Dendritic cell treated with granulocyte-macrophage colony-stimulating factor and Interleukin-4, amounts not matched to agents 40 ng/mL and 50 ng/mL, for 4 days (primary cell): Measurements from ENCODE around the gene FFAR1.

Source experiments
- H3K27ac Mint-ChIP-seq: one replicate; pipeline ENCODE4 v1.8.0; 2022; ENCODE audit warnings: mild to moderate bottlenecking, mixed read lengths
- H3K27me3 Mint-ChIP-seq: one replicate; pipeline ENCODE4 v1.8.0; 2022; ENCODE audit warnings: mild to moderate bottlenecking, mixed read lengths
- H3K36me3 Mint-ChIP-seq: one replicate; pipeline ENCODE4 v1.8.0; 2022; ENCODE audit warnings: low read depth, mixed read lengths
- H3K4me1 Mint-ChIP-seq: one replicate; pipeline ENCODE4 v1.8.0; 2022; ENCODE audit warnings: low read depth, mixed read lengths
- H3K4me3 Mint-ChIP-seq: one replicate; pipeline ENCODE4 v1.8.0; 2022; ENCODE audit warnings: mild to moderate bottlenecking, moderate library complexity, mixed read lengths
- H3K9me3 Mint-ChIP-seq: one replicate; pipeline ENCODE4 v1.8.0; 2022; ENCODE audit warnings: mixed read lengths
- intact Hi-C: fragments of 100-400 bp; cut with micrococcal nuclease; formaldehyde crosslinking; loops from one replicate; pipeline ENCODE4 v1.15.0; 2022

The FFAR1 gene

DNA sequence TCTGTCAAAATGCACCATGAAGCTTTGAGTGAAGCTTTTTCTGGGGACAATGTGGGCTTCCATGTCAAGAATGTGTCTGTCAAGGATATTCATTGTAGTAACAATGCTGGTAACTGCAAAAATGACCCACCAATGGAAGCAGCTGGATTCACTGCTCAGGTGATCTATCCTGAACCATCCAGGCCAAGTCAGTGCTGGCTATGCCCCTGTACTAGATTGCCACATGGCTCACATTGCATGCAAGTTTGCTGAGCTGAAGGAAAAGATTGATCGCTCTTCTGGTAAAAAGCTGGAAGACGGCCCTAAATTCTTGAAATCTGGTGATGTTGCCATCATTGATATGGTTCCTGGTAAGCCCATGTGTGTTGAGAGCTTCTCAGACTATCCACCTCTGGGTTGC, 35.8 kb downstream of the FFAR1 start:
- Mint-ChIP-seq H3K36me3 (peaks cover 6% of the 10 kb centered on the region), H3K27me3 (peaks cover 38% of the 10 kb centered on the region), H3K4me3 (no peak overlapping the region), H3K9me3 (peaks cover 9% of the 10 kb centered on the region), H3K27ac (no peak overlapping the region), H3K4me1 (peaks cover 11% of the 10 kb centered on the region)
- intact Hi-C loops, result no loop called here

DNA sequence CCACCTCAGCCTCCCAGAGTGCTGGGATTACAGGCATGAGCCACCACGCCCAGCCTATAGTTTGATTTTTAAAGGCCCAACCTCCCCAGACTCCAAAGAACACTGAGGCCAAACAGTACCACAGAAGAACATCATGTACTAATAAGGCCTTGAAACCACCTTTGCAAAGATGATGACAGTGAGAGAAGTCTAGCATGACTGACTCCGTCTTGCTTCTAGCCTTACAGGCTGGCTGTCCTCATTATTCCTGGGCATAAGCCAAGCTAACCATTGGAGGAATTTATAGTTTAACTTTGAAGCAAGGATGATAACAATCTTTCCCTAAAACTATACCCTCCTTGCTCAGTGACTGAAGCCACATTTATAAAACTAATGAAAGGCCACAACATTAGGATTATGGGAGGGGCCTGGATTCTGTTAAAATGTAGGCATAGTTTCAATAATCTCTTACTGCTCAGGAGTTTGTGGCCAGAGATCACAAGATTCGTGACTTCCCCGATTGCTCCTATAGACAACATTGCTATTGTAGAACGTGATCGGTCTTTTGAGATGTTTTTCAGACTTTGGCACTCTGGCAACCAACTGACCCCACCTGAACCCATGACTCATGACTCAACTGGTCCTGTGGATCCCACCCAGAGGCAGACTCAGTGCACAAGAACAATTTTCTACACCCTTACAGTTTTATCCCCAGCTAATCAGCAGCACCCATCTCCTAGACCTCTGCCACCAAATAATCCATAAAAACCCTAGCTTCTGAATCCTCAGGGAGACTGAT, 40.8 kb downstream of the FFAR1 start:
- H3K4me1 Mint-ChIP-seq, result peaks cover 10% of the 10 kb centered on the region
- no peak overlapping the region for H3K27ac Mint-ChIP-seq
- peaks cover 13% of the 10 kb centered on the region for H3K27me3 Mint-ChIP-seq
- H3K4me3 Mint-ChIP-seq, result no peak overlapping the region
- peaks cover 6% of the 10 kb centered on the region for H3K36me3 Mint-ChIP-seq
- intact Hi-C loops, result no loop called here
- peaks cover 9% of the 10 kb centered on the region for H3K9me3 Mint-ChIP-seq

DNA sequence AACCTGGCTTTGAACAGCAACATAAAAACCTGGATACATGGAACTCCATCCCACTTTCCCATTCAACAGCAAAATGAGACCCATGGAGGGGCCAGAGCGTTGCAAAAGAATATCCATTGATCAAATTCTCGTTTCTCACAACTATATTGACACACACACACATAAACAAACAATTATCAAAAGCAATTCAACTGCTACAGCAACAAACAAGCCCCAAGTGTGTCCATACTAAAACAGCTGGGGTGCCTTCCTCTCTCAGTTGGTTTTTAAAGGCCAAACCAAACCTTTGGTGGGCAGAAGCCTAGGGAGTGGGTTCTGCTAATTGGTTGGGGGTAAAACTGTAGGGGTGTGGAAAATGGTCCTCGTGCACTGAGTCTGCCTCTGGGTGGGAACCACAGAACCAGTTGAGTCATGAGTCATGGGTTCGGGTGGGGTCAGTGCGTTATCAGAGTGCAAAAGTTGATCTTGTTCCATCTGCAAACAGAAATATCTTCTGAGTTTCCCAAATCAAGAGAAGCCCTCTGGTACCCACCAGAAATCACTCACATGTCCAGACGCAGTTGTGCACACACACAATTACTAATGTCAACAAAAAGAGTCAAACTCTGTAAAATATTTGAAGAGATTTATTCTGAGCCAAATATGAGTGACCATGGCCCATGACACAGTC, 41.6 kb downstream of the FFAR1 start:
- H3K4me3 Mint-ChIP-seq, result no peak overlapping the region
- peaks cover 10% of the 10 kb centered on the region for H3K4me1 Mint-ChIP-seq
- intact Hi-C loops, result no loop called here
- peaks cover 10% of the 10 kb centered on the region for H3K27me3 Mint-ChIP-seq
- peaks cover 9% of the 10 kb centered on the region for H3K9me3 Mint-ChIP-seq
- peaks cover 6% of the 10 kb centered on the region for H3K36me3 Mint-ChIP-seq
- H3K27ac Mint-ChIP-seq, result no peak overlapping the region

DNA sequence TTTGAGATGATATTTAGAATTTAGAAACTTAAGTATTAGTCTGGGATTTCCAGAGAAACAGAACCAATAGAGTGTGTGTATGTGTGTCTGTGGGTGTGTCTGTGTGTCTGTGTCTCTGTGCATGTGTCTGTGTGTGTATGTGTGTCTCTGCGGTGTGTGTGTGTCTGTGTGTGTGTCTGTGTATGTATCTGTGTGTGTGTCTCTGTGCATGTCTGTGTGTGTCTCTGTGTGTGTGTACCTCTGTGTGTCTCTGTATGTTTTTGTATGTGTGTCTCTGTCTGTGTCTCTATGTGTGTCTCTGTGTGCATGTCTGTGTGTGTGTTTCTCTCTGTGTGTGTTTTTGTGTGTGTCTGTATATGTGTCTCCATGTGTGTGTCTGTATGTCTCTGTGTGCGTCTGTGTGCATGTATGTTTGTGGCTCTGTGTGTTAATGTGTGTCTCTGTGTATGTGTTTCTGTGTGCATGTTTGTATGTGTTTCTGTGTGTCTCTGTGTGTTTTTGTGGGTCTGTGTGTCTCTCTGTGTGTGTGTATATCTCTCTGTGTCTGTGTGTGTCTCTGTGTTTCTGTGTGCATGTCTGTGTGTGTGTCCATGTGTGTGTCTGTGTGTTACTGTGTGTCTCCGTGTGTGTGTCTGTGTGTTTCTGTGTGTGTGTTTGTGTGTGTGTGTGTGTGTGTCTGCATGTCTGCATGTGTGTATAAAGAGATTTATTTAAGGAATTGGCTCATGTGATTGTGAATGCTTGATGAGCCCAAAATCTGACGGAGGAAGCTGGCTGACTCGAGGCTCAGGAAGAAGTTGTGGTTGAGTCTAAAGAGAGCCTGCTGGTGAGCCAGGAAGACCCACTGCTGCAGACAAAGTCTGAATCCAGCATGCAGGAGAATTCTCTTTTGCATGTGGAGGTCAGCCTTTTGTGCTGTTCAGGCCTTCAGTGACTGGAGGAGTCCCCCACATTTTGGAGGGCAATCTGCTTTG, 45.3 kb downstream of the FFAR1 start:
- intact Hi-C loops, result no loop called here
- H3K9me3 Mint-ChIP-seq, result no peaks in the 10 kb centered on the region
- H3K4me1 Mint-ChIP-seq, result peaks cover 22% of the 10 kb centered on the region
- no peak overlapping the region for H3K27ac Mint-ChIP-seq
- H3K36me3 Mint-ChIP-seq, result no peaks in the 10 kb centered on the region
- no peak overlapping the region for H3K4me3 Mint-ChIP-seq
- H3K27me3 Mint-ChIP-seq, result peaks cover 6% of the 10 kb centered on the region

DNA sequence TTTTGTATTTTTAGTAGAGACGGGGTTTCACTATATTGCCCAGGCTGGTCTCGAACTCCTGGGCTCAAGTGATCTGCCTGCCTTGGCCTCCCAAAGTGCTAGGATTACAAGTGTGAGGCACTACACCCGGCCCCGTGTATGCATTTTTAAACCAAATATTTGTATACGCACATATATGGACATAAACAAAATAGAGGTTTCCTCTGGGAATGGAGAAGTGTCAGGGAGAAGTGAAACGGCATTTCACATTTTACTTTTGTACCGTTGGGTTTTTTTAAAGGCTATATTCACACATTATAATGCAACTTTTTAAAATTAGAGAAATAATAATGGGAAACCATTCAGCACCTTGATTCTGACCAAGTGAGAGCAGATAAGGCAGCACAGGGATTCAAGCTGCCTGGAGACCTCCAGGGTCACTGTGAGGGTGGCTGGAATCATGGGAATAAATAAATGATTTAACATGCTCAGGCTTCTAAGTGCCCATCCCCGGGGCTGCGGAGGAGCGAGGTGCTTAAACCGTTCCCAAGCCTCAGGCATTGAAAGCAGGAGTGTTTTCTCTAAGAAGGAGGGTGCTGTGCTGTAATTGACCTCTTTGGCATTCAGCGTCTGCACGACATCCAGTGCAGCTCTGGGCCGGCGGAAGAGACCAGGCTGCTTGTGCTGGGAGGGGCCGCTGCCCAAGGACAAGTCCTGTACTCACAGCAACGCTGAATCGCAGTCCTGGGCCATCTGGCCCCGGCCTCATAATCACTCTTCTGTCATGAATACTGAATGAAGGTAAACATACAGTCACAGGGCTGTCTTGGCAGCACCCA, 47.9 kb downstream of the FFAR1 start:
- intact Hi-C loops, result no loop called here
- no peak overlapping the region for H3K27ac Mint-ChIP-seq
- H3K4me3 Mint-ChIP-seq, result no peak overlapping the region
- peaks cover 17% of the 10 kb centered on the region for H3K4me1 Mint-ChIP-seq
- no peaks in the 10 kb centered on the region for H3K36me3 Mint-ChIP-seq
- no peaks in the 10 kb centered on the region for H3K9me3 Mint-ChIP-seq
- peaks cover 22% of the 10 kb centered on the region for H3K27me3 Mint-ChIP-seq

DNA sequence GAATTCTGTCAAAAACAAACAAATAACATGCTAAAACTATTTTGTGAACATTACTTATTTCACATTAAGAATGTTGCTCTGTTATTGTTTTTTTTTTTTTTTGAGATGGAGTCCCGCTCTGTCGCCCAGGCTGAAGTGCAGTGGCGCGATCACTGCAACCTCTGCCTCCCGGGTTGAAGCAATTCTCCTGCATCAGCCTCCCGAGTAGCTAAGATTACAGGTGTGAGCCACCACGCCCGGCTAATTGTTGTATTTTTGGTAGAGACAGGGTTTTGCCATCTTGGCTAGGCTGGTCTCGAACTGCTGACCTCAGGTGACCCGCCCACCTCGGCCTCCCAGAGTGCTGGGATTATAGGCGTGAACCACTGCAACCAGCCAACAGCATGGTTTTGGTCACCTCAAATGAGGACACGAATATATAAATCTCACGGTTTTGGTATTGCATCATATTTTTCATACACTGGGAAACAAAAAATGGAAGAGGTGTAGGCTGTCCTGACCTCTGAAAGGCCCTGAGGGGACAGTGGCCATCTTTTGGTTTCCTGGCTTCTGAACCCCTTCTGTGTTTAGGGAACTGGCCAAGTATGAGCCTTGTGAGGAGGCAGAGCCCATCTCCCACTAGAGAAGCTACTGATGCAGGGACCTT, 48.7 kb downstream of the FFAR1 start:
- no peaks in the 10 kb centered on the region for H3K9me3 Mint-ChIP-seq
- intact Hi-C loops, result no loop called here
- H3K4me3 Mint-ChIP-seq, result no peak overlapping the region
- H3K36me3 Mint-ChIP-seq, result no peaks in the 10 kb centered on the region
- H3K27ac Mint-ChIP-seq, result no peak overlapping the region
- peaks cover 24% of the 10 kb centered on the region for H3K4me1 Mint-ChIP-seq
- H3K27me3 Mint-ChIP-seq, result peaks cover 16% of the 10 kb centered on the region

DNA sequence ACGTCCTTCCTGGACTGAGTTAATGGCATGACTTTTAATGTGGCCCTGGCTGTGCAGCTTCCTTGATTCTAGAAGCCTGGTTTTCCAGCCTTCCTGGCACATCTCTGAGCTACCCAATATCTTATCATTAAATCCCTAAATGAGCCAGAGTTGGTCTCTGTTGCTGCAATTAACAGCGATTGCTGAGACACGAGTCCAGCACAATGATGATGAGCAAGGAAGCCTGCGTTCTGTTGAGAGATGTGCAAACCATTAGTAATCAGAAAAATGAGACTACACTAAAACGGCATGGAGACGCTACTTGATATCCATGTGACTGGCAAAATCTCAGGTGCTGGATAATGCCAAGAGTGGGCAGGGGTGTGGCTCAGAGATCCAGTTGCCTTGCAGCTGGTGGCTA, 49.4 kb downstream of the FFAR1 start:
- Mint-ChIP-seq H3K27ac (no peak overlapping the region), H3K4me1 (peaks cover 29% of the 10 kb centered on the region), H3K9me3 (no peaks in the 10 kb centered on the region), H3K4me3 (no peak overlapping the region), H3K36me3 (no peaks in the 10 kb centered on the region), H3K27me3 (peaks cover 16% of the 10 kb centered on the region)
- intact Hi-C loops, result no loop called here
